Ascending aorta (tissue), 2 donors: ENCODE results near the gene FNIP2. TPM values are rescaled to one million over a fixed set of nuclear protein-coding genes. Genes with fewer than 3 reads are reported as not detected.
"Not testable (repeated sequence)": the region's sequence is repeated elsewhere in the genome, so short reads cannot be mapped to it uniquely, and the experiment has no call there.

Experiments used
- DNase-seq, 2 donors: peaks; one replicate each; pipeline ENCODE4 v3.0.0-alpha.2; 2019; ENCODE audit warnings: low spot score in 2 of 2
- H3K27ac ChIP-seq, 2 donors: fragments of 200-600 bp; sonication (generic); one replicate each; pipeline ENCODE4 v1.5.1; 2016 to 2017; ENCODE audit warnings: mild to moderate bottlenecking in 1 of 2
- H3K27me3 ChIP-seq: fragments of 200-600 bp; sonication (generic); one replicate; pipeline ENCODE4 v1.5.1; 2017
- H3K36me3 ChIP-seq, 2 donors: fragments of 200-600 bp; sonication (generic); one replicate each; pipeline ENCODE4 v1.5.1; 2016
- H3K4me1 ChIP-seq, 2 donors: fragments of 200-600 bp; sonication (generic); one replicate each; pipeline ENCODE4 v1.5.1; 2016 to 2017; ENCODE audit warnings: mild to moderate bottlenecking in 1 of 2
- H3K4me3 ChIP-seq, 2 donors: fragments of 200-600 bp; sonication (generic); one replicate each; pipeline ENCODE4 v1.5.1; 2016 to 2017; ENCODE audit warnings: mild to moderate bottlenecking in 1 of 2
- H3K9me3 ChIP-seq, 2 donors: fragments of 200-600 bp; sonication (generic); one replicate each; pipeline ENCODE4 v1.5.1; 2016
- CTCF ChIP-seq, 3 experiments: fragments of 200-600 bp in 2 of 3; fragments of 450-650 bp in 1 of 3; sonication (generic) in 2 of 3; IDR thresholded peaks; one replicate each; pipeline ENCODE4 v1.5.1; 2016 to 2019; ENCODE audit warnings: antibody characterized with exemption in 3 of 3, mild to moderate bottlenecking in 1 of 3, moderate library complexity in 1 of 3
- intact Hi-C: fragments of 100-400 bp; cut with DNase I; formaldehyde crosslinking; loops from one replicate; pipeline ENCODE4 v1.15.1; 2023
- total RNA-seq: library from RNA; depleted of rRNA; stranded (reverse); fragments of >200 nt; gene quantifications from one replicate; pipeline ENCODE4 v1.1.0, GENCODE V29; 2016

FNIP2 gene
- total RNA-seq, 1 donor from 2014 or later = 44.1 TPM

- intact Hi-C loops = no loop called here
- H3K4me1 ChIP-seq = no peaks in the 10 kb centered on the region
- peaks cover 6 to 10% of the 10 kb centered on the region in 2 donors for H3K9me3 ChIP-seq
- H3K27me3 ChIP-seq = no peaks in the 10 kb centered on the region
- H3K36me3 ChIP-seq = no peaks in the 10 kb centered on the region
- DNase-seq = no peak
- no peak for TF ChIP-seq CTCF (IDR thresholded peaks at IDR 0.05)
- H3K27ac ChIP-seq = no peak overlapping the region
- H3K4me3 ChIP-seq = no peak overlapping the region
These were observed 180.3 kb downstream of the FNIP2 start for GRCh38 chr4:158949099-158949498.

- H3K4me1 ChIP-seq, H3K36me3 ChIP-seq, intact Hi-C loops, H3K27ac ChIP-seq, DNase-seq, H3K4me3 ChIP-seq, H3K27me3 ChIP-seq, H3K9me3 ChIP-seq: not testable (repeated sequence)
These were observed 183.5 kb downstream of the FNIP2 start for GRCh38 chr4:158952221-158952774.

GRCh38 chr4:158956345-158956744 lies 187.5 kb downstream of the FNIP2 start:
- H3K36me3 ChIP-seq, H3K9me3 ChIP-seq, H3K4me3 ChIP-seq, intact Hi-C loops, H3K4me1 ChIP-seq, H3K27ac ChIP-seq, H3K27me3 ChIP-seq, DNase-seq: not testable (repeated sequence)

DNA sequence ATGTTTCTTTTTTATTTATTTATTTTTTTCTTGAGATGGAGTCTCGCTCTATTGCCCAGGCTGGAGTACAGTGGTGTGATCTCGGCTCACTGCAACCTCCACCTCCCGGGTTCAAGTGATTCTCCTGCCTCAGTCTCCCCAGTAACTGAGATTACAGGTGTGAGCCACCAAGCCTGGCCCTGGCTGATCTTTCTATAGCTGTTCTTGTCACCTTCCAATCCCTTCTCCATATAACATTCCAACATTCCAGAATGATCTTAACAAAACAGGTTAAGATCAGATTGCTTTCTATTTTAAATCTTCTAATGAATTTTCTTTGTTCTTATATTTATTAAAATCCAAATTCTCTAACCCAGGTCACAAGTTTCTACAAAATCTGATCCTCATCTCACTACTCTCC lies 188.1 kb downstream of the FNIP2 start:
- H3K36me3 ChIP-seq, H3K4me3 ChIP-seq, DNase-seq, intact Hi-C loops, H3K27me3 ChIP-seq, H3K27ac ChIP-seq, H3K4me1 ChIP-seq, H3K9me3 ChIP-seq: not testable (repeated sequence)

Other genes starting within 250 kb of the FNIP2 start
- 0.75 TPM for gene RXFP1, start 247.1 kb upstream of the FNIP2 start, total RNA-seq
- gene C4orf46, start 97.1 kb upstream of the FNIP2 start, total RNA-seq = 0.75 TPM
- 1.4 TPM for gene ETFDH, start 96.7 kb upstream of the FNIP2 start, total RNA-seq
- 20.8 TPM for gene PPID, start 45.6 kb upstream of the FNIP2 start, total RNA-seq